ENCODE results near the gene XPO1.

DNA sequence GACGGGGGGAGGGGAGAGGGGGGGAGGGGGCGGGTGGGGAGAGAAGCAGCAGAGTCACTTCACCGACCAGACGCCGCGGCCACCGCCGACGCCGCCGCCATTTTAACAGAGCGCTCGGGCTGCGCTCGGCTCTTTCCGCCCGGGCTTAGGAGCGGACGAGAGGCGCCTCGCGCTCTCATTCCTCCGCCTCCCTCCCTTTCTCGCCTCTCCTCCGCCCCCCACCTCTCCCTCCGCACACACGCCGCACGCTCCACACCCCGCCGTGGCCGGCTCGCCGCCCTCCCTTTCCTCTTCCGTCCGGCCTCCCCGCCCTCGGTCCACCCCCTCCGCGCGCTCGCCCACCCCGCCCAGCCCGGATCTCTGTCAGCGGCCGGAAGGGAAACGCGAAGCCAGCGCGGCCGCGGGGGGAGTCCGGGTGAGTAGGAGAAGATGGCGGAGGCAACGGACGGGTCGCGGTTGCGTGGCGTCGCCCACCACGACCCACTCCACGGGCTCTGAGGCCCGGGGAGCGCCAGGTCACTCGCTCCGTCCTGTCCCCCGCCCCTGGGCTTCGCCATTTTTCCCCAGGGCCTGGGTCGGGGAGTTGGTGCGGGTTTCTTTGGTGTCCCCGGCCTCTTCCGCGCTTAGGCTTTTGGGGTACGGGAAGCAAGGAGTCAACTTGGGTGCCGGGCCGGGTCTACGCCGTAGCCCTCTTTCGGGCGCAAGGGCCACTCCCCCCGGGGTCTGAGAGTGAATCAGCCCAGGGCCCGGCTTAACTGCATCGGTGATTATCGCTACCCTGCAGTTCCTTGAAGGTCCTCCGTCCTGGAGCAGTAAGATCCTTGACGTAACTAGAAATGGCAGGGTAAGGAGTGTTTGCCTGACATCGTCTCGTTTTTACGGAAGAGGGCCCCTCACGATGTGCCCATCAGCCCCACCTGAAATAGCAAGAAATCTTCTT lies 66.9 kb downstream of the XPO1 start, which contains the start of gene USP34:
- TF ChIP-seq GATA2 (IDR thresholded peaks at IDR 0.05; ENCODE audit: low read depth, low read length), result no peak
- TF ChIP-seq GATA3 (IDR thresholded peaks at IDR 0.05; ENCODE audit: low read depth, low read length), result no peak
